Measurements from ENCODE around the gene PATE3. TPM values are rescaled to one million over a fixed set of nuclear protein-coding genes. Genes with fewer than 3 reads are reported as not detected.

PATE3 gene
- polyA plus RNA-seq, 1 experiment: not detected

GRCh38 chr11:125770583-125770982 is 17.3 kb upstream of the PATE3 start:
- no peaks in the 10 kb centered on the region for H3K9me3 ChIP-seq (ENCODE audit: control insufficient read depth, insufficient read depth, low read length)
- no peak overlapping the region for H3K27ac ChIP-seq (ENCODE audit: low read depth, low read length)
- no peak for DNase-seq (ENCODE audit: low read depth, low spot score)
- no peak overlapping the region for H3K4me3 ChIP-seq (ENCODE audit: low read depth, low read length)
- POLR2A ChIA-PET: no interaction called here
- TF ChIP-seq, protein P1, sequence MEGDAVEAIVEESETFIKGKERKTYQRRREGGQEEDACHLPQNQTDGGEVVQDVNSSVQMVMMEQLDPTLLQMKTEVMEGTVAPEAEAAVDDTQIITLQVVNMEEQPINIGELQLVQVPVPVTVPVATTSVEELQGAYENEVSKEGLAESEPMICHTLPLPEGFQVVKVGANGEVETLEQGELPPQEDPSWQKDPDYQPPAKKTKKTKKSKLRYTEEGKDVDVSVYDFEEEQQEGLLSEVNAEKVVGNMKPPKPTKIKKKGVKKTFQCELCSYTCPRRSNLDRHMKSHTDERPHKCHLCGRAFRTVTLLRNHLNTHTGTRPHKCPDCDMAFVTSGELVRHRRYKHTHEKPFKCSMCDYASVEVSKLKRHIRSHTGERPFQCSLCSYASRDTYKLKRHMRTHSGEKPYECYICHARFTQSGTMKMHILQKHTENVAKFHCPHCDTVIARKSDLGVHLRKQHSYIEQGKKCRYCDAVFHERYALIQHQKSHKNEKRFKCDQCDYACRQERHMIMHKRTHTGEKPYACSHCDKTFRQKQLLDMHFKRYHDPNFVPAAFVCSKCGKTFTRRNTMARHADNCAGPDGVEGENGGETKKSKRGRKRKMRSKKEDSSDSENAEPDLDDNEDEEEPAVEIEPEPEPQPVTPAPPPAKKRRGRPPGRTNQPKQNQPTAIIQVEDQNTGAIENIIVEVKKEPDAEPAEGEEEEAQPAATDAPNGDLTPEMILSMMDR (IDR thresholded peaks at IDR 0.05; ENCODE audit: low read depth, low read length): no peak
- no peaks in the 10 kb centered on the region for H3K27me3 ChIP-seq (ENCODE audit: control insufficient read depth, insufficient read depth, low read length)
- CTCF ChIA-PET: no interaction called here

- no peak for DNase-seq (ENCODE audit: low read depth, low spot score)
- ChIA-PET POLR2A (no interaction called here), CTCF (no interaction called here)
- H3K27me3 ChIP-seq (ENCODE audit: control insufficient read depth, insufficient read depth, low read length): no peaks in the 10 kb centered on the region
- TF ChIP-seq, protein P1 (IDR thresholded peaks at IDR 0.05; ENCODE audit: low read depth, low read length): no peak
- no peak overlapping the region for H3K27ac ChIP-seq (ENCODE audit: low read depth, low read length)
- no peak overlapping the region for H3K4me3 ChIP-seq (ENCODE audit: low read depth, low read length)
- H3K9me3 ChIP-seq (ENCODE audit: control insufficient read depth, insufficient read depth, low read length): no peaks in the 10 kb centered on the region
Observed at GRCh38 chr11:125772834-125773505, 15.0 kb upstream of the PATE3 start.

DNA sequence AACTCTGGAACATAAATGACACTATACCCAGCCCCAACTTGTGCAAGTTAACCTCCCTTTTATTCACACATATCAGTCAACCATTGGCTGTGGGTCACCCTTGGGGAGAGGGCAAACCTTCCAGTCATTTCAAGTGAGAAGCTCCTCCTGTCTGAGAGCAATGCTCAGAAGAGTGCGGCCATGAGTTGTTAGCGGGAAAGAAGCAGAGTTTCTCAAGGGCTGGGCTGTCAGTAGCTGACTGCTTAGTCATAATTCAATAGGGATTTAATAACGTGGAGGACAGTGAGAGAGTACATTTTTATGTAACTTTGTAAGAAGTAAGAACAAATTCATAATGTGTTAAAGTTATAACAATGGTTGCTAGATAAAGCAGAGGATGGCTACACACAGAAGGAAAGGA is 14.4 kb upstream of the PATE3 start:
- Histone ChIP-seq H3K27ac (ENCODE audit: low read depth, low read length) (no peak overlapping the region), H3K4me3 (ENCODE audit: low read depth, low read length) (no peak overlapping the region), H3K9me3 (ENCODE audit: control insufficient read depth, insufficient read depth, low read length) (no peaks in the 10 kb centered on the region), H3K27me3 (ENCODE audit: control insufficient read depth, insufficient read depth, low read length) (no peaks in the 10 kb centered on the region)
- POLR2A ChIA-PET: no interaction called here
- no peak for DNase-seq (ENCODE audit: low read depth, low spot score)
- CTCF ChIA-PET: no interaction called here
- TF ChIP-seq, protein P1 (IDR thresholded peaks at IDR 0.05; ENCODE audit: low read depth, low read length): no peak

DNA sequence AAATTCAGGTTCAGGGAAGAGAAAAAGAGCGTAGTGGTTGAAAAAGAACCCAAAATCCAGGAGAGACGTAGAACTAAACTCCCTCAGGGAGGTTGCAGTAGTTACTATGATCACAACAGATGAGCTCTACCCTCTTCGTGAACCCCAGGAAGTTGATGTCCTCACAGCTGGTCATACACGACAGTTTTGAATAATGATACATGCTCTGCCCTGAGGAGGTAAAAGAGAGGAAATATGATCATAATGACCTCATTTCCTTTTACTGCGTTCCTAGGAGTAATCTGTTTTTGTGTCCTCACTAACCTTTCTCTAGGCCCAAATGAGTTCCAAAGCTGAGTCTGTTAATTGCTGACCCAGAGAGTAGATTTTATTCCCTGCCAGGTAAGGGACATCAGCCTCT is 10.6 kb upstream of the PATE3 start:
- no peaks in the 10 kb centered on the region for H3K9me3 ChIP-seq (ENCODE audit: control insufficient read depth, insufficient read depth, low read length)
- no peak overlapping the region for H3K4me3 ChIP-seq (ENCODE audit: low read depth, low read length)
- TF ChIP-seq, protein P1 (IDR thresholded peaks at IDR 0.05; ENCODE audit: low read depth, low read length): no peak
- ChIA-PET POLR2A (no interaction called here), CTCF (no interaction called here)
- H3K27ac ChIP-seq (ENCODE audit: low read depth, low read length): no peak overlapping the region
- no peaks in the 10 kb centered on the region for H3K27me3 ChIP-seq (ENCODE audit: control insufficient read depth, insufficient read depth, low read length)
- DNase-seq (ENCODE audit: low read depth, low spot score): no peak

GRCh38 chr11:125778728-125779127 is 9.2 kb upstream of the PATE3 start, which contains the start of gene PATE2:
Gene PATE2, minus strand, starts transcription at chr11:125778828. Its CDS starts 55 bp downstream, at chr11:125778773.
- no peak within 1 kb of the TSS for H3K27ac ChIP-seq (ENCODE audit: low read depth, low read length)
- TF ChIP-seq, protein P1 (IDR thresholded peaks at IDR 0.05; ENCODE audit: low read depth, low read length): no peak
- POLR2A ChIA-PET: no interaction called here
- no peaks in the 10 kb centered on the region for H3K27me3 ChIP-seq (ENCODE audit: control insufficient read depth, insufficient read depth, low read length)
- H3K4me3 ChIP-seq (ENCODE audit: low read depth, low read length): no peak within 1 kb of the TSS
- DNase-seq (ENCODE audit: low read depth, low spot score): no peak
- CTCF ChIA-PET: no interaction called here
- H3K9me3 ChIP-seq (ENCODE audit: control insufficient read depth, insufficient read depth, low read length): no peaks in the 10 kb centered on the region

Data from AG04450 (cell line).